ENCODE results near the gene TMEM63C.

- TF ChIP-seq CTCF (conservative IDR thresholded peaks at IDR 0.05; ENCODE audit: low read depth, low read length): no peak
- no peak for TF ChIP-seq EZH2 (IDR thresholded peaks at IDR 0.05; ENCODE audit: low read length, unreplicated experiment)
- TF ChIP-seq EZH2phosphoT487 (IDR thresholded peaks at IDR 0.05; ENCODE audit: borderline replicate concordance, low read length): no peak
Observed at GRCh38 chr14:77250927-77251326, 69.3 kb downstream of the TMEM63C start.

Measured in PC-3 (cell line).